ENCODE data around the gene BRIP1. TPM values are rescaled to one million over a fixed set of nuclear protein-coding genes. Genes with fewer than 3 reads are reported as not detected.

Gene BRIP1
- polyA plus RNA-seq, 1 donor, result 6.4 TPM

Other genes starting within 250 kb of the BRIP1 start
- 9.0 TPM for gene INTS2, start 64.5 kb upstream of the BRIP1 start, polyA plus RNA-seq
- gene MED13, start 201.8 kb upstream of the BRIP1 start, polyA plus RNA-seq, result 29.3 TPM

Data from large intestine (tissue), 1 donor.